ENCODE results near the gene MEIS2. TPM values are rescaled to one million over a fixed set of nuclear protein-coding genes. Genes with fewer than 3 reads are reported as not detected.

Gene MEIS2
- total RNA-seq, 6 experiments from 2014 or later, result 31.8 to 48.0 (median 42.8) TPM

- Mint-ChIP-seq H3K27me3 (ENCODE audit: insufficient read depth) (no peaks in the 10 kb centered on the region; the same call in 1 of the 2 replicates), H3K4me1 (ENCODE audit: low read depth) (peaks cover 4% of the 10 kb centered on the region), H3K9me3 (no peaks in the 10 kb centered on the region), H3K36me3 (ENCODE audit: low read depth) (peaks cover 41% of the 10 kb centered on the region), H3K27ac (no peak overlapping the region), H3K4me3 (no peak overlapping the region)
- no peak for DNase-seq
- TF ChIP-seq CTCF (IDR thresholded peaks at IDR 0.05), result no peak
Observed at GRCh38 chr15:37009288-37009687, 91.1 kb downstream of the MEIS2 start.

GRCh38 chr15:37008205-37008604 lies 92.1 kb downstream of the MEIS2 start:
- H3K4me1 Mint-ChIP-seq (ENCODE audit: low read depth), result no peaks in the 10 kb centered on the region
- H3K27me3 Mint-ChIP-seq (ENCODE audit: insufficient read depth), result no peaks in the 10 kb centered on the region; the same call in 1 of the 2 replicates
- peaks cover 42% of the 10 kb centered on the region for H3K36me3 Mint-ChIP-seq (ENCODE audit: low read depth)
- DNase-seq, result no peak
- no peak overlapping the region for H3K4me3 Mint-ChIP-seq
- no peak overlapping the region for H3K27ac Mint-ChIP-seq
- TF ChIP-seq CTCF (IDR thresholded peaks at IDR 0.05), result no peak
- no peaks in the 10 kb centered on the region for H3K9me3 Mint-ChIP-seq

- no peaks in the 10 kb centered on the region; the same call in 1 of the 2 replicates for H3K27me3 Mint-ChIP-seq (ENCODE audit: insufficient read depth)
- no peak for TF ChIP-seq CTCF (IDR thresholded peaks at IDR 0.05)
- no peak overlapping the region for H3K4me3 Mint-ChIP-seq
- no peak overlapping the region for H3K27ac Mint-ChIP-seq
- no peaks in the 10 kb centered on the region for H3K9me3 Mint-ChIP-seq
- H3K4me1 Mint-ChIP-seq (ENCODE audit: low read depth), result 0 out of 2 replicates have a peak, but pooled peaks cover 2% of the 10 kb centered on the region
- peaks cover 37% of the 10 kb centered on the region for H3K36me3 Mint-ChIP-seq (ENCODE audit: low read depth)
- DNase-seq, result no peak
Observed at GRCh38 chr15:37007301-37007700, 93.0 kb downstream of the MEIS2 start.

GRCh38 chr15:37004981-37005735 lies 95.2 kb downstream of the MEIS2 start:
- H3K9me3 Mint-ChIP-seq, result no peaks in the 10 kb centered on the region
- H3K27ac Mint-ChIP-seq, result no peak overlapping the region
- DNase-seq, result no peak
- H3K27me3 Mint-ChIP-seq (ENCODE audit: insufficient read depth), result peaks cover 1% of the 10 kb centered on the region
- no peak overlapping the region for H3K4me3 Mint-ChIP-seq
- H3K4me1 Mint-ChIP-seq (ENCODE audit: low read depth), result 0 out of 2 replicates have a peak, but pooled peaks cover 6% of the 10 kb centered on the region
- H3K36me3 Mint-ChIP-seq (ENCODE audit: low read depth), result peaks cover 42% of the 10 kb centered on the region
- TF ChIP-seq CTCF (IDR thresholded peaks at IDR 0.05), result no peak

- TF ChIP-seq CTCF (IDR thresholded peaks at IDR 0.05), result no peak
- H3K27ac Mint-ChIP-seq, result no peak overlapping the region
Observed at GRCh38 chr15:37004373-37004869, 95.9 kb downstream of the MEIS2 start.

More at GRCh38 chr15:37004373-37004869, 95.9 kb downstream of the MEIS2 start:
- no peak for DNase-seq
- no peaks in the 10 kb centered on the region for H3K9me3 Mint-ChIP-seq
- H3K27me3 Mint-ChIP-seq (ENCODE audit: insufficient read depth), result peaks cover 1% of the 10 kb centered on the region
- H3K4me1 Mint-ChIP-seq (ENCODE audit: low read depth), result 0 out of 2 replicates have a peak, but pooled peaks cover 6% of the 10 kb centered on the region
- H3K36me3 Mint-ChIP-seq (ENCODE audit: low read depth), result peaks cover 44% of the 10 kb centered on the region
- H3K4me3 Mint-ChIP-seq, result no peak overlapping the region

Data from HFFc6 (cell line).